H1 (cell line): ENCODE data around the gene FBXL12. TPM values are rescaled to one million over a fixed set of nuclear protein-coding genes. Genes with fewer than 3 reads are reported as not detected.
A peak's percentile ranks its signal among the peaks of the same experiment; 100 is the strongest.

Experiments
- CTCF ChIA-PET: fragments of 300-600 bp; sonication (Branson Sonifier 250); formaldehyde crosslinking; loops from one replicate; lab custom pipeline; 2021; ENCODE audit not compliant: partially characterized antibody; lab: Charles Lee
- POLR2A ChIA-PET: fragments of 300-600 bp; sonication (Branson Sonifier 250); formaldehyde crosslinking; loops from one replicate; lab custom pipeline; 2021; ENCODE audit warnings: inconsistent platforms; ENCODE audit not compliant: partially characterized antibody; lab: Charles Lee
- DNase-seq, 2 experiments: peaks; one replicate each; pipeline versions ENCODE4 v3.0.0 to v3.0.0-alpha.2; 2010 to 2022; ENCODE audit warnings: low spot score in 2 of 2, low read depth in 1 of 2, mixed read lengths in 1 of 2
- FAIRE-seq: peaks from 2 replicates; lab custom pipeline; 2011; peaks lifted over from hg19 to GRCh38; lab: Jason Lieb, UNC
- H2AFZ ChIP-seq: 2 replicates; pipeline ENCODE4 v1.8.1; 2012; ENCODE audit warnings: low read length, inconsistent platforms
- H2AK5ac ChIP-seq: 2 replicates; pipeline ENCODE4 v1.6.1; 2013; ENCODE audit warnings: low read depth, low read length
- H2BK120ac ChIP-seq: replicated peaks from 2 replicates; pipeline ENCODE3; 2013; ENCODE audit warnings: low read depth, low read length, inconsistent platforms
- H2BK12ac ChIP-seq: 2 replicates; pipeline ENCODE4 v1.6.1; 2013; ENCODE audit warnings: low read depth, low read length
- H2BK15ac ChIP-seq: 2 replicates; pipeline ENCODE4 v1.6.1; 2013; ENCODE audit warnings: low read length
- H2BK20ac ChIP-seq: 2 replicates; pipeline ENCODE4 v1.6.1; 2013; ENCODE audit warnings: low read length
- H2BK5ac ChIP-seq: 2 replicates; pipeline ENCODE4 v1.6.1; 2013; ENCODE audit warnings: low read depth, low read length
- H3K14ac ChIP-seq: 2 replicates; pipeline ENCODE4 v1.6.1; 2013; ENCODE audit warnings: inconsistent platforms; ENCODE audit not compliant: insufficient read length
- H3K18ac ChIP-seq: 2 replicates; pipeline ENCODE4 v1.6.1; 2013; ENCODE audit warnings: low read length; ENCODE audit errors: extremely low read depth
- H3K23ac ChIP-seq: 2 replicates; pipeline ENCODE4 v1.6.1; 2013; ENCODE audit warnings: inconsistent platforms; ENCODE audit not compliant: insufficient read length
- H3K23me2 ChIP-seq: 2 replicates; pipeline ENCODE4 v1.6.1; 2013; ENCODE audit warnings: low read depth, low read length
- H3K27ac ChIP-seq: 2 replicates; pipeline ENCODE4 v1.6.1; 2011; ENCODE audit warnings: low read depth, low read length, inconsistent platforms
- H3K27me3 ChIP-seq, 4 experiments: replicated peaks in 1 of 4; 1 replicate in 1 of 4; 2 replicates in 3 of 4; pipeline versions ENCODE4 v1.6.1 to v1.8.1; 2011 to 2013; ENCODE audit warnings: low read length in 3 of 4, mild to moderate bottlenecking in 3 of 4, inconsistent platforms in 2 of 4, mixed read lengths in 2 of 4, moderate library complexity in 1 of 4; ENCODE audit not compliant: control insufficient read depth in 3 of 4, insufficient read depth in 3 of 4; ENCODE audit errors: extremely low read depth in 1 of 4
- H3K36me3 ChIP-seq, 4 experiments: 2 replicates each; pipeline versions ENCODE4 v1.6.1 to v1.8.1; 2011 to 2013; ENCODE audit warnings: mild to moderate bottlenecking in 4 of 4, low read length in 3 of 4, moderate library complexity in 2 of 4, control low read depth in 1 of 4, inconsistent platforms in 1 of 4; ENCODE audit not compliant: insufficient read depth in 4 of 4, control insufficient read depth in 2 of 4
- H3K4ac ChIP-seq: replicated peaks from 2 replicates; pipeline ENCODE3; 2013; ENCODE audit warnings: low read length, low read depth, mixed read lengths, inconsistent platforms; ENCODE audit not compliant: insufficient read length
- H3K4me1 ChIP-seq, 4 experiments: replicated peaks in 1 of 4; 1 replicate in 1 of 4; 2 replicates in 3 of 4; pipeline versions ENCODE4 v1.6.1 to v1.8.1; 2011 to 2013; ENCODE audit warnings: low read length in 3 of 4, inconsistent platforms in 2 of 4, mixed read lengths in 1 of 4; ENCODE audit not compliant: insufficient read depth in 4 of 4, control insufficient read depth in 3 of 4
- H3K4me2 ChIP-seq, 2 experiments: 2 replicates each; pipeline versions ENCODE4 v1.6.1 to v1.8.1; 2011 to 2013; ENCODE audit warnings: low read depth in 2 of 2, low read length in 2 of 2, control low read depth in 1 of 2, inconsistent platforms in 1 of 2, mild to moderate bottlenecking in 1 of 2; ENCODE audit not compliant: insufficient read depth in 1 of 2
- H3K4me3 ChIP-seq, 4 experiments: fragments of 200-600, 300-600 bp in 1 of 4; sonication (generic), shearing (Covaris generic), sonication (Bioruptor Twin) in 1 of 4; 2 replicates each; pipeline versions ENCODE4 v1.5.1 to v1.8.1; 2011 to 2016; ENCODE audit warnings: low read length in 4 of 4, low read depth in 3 of 4, control low read depth in 2 of 4, inconsistent platforms in 2 of 4, mild to moderate bottlenecking in 2 of 4, mixed read lengths in 1 of 4, moderate library complexity in 1 of 4; ENCODE audit not compliant: insufficient read depth in 2 of 4; ENCODE audit errors: extremely low read depth in 1 of 4
- H3K56ac ChIP-seq: replicated peaks from 2 replicates; pipeline ENCODE3; 2013; ENCODE audit warnings: low read depth, mild to moderate bottlenecking, mixed read lengths, low read length, inconsistent platforms; ENCODE audit not compliant: insufficient read length
- H3K79me1 ChIP-seq: 2 replicates; pipeline ENCODE4 v1.6.1; 2013; ENCODE audit warnings: low read depth, low read length, control low read depth
- H3K79me2 ChIP-seq, 2 experiments: 2 replicates each; pipeline versions ENCODE4 v1.6.1 to v1.8.1; 2012 to 2013; ENCODE audit warnings: low read length in 2 of 2, mild to moderate bottlenecking in 2 of 2, inconsistent platforms in 1 of 2; ENCODE audit not compliant: insufficient read depth in 2 of 2, control insufficient read depth in 1 of 2
- H3K9ac ChIP-seq, 4 experiments: replicated peaks in 1 of 4; 1 replicate in 1 of 4; 2 replicates in 3 of 4; pipeline versions ENCODE4 v1.6.1 to v1.8.1; 2011 to 2013; ENCODE audit warnings: low read depth in 3 of 4, low read length in 3 of 4, control low read depth in 2 of 4, mild to moderate bottlenecking in 2 of 4, moderate library complexity in 2 of 4, inconsistent platforms in 1 of 4; ENCODE audit errors: extremely low read depth in 1 of 4
- H3K9me3 ChIP-seq, 2 experiments: 2 replicates each; pipeline versions ENCODE4 v1.6.1 to v1.8.1; 2012 to 2013; ENCODE audit warnings: mild to moderate bottlenecking in 2 of 2, moderate library complexity in 2 of 2, control low read depth in 1 of 2, inconsistent platforms in 1 of 2, low read depth in 1 of 2, low read length in 1 of 2, mixed read lengths in 1 of 2; ENCODE audit not compliant: insufficient read depth in 2 of 2
- H4K20me1 ChIP-seq, 2 experiments: replicated peaks in 1 of 2; 2 replicates each; pipeline versions ENCODE3 to v1.8.1; 2011 to 2013; ENCODE audit warnings: inconsistent platforms in 2 of 2, low read length in 2 of 2, mild to moderate bottlenecking in 1 of 2; ENCODE audit not compliant: insufficient read depth in 2 of 2, control insufficient read depth in 1 of 2
- H4K5ac ChIP-seq: 2 replicates; pipeline ENCODE4 v1.6.1; 2013; ENCODE audit warnings: low read length, low read depth, mixed read lengths, inconsistent platforms; ENCODE audit not compliant: insufficient read length
- H4K8ac ChIP-seq: 2 replicates; pipeline ENCODE4 v1.8.0; 2013; ENCODE audit warnings: mild to moderate bottlenecking, moderate library complexity, low read length, inconsistent platforms; ENCODE audit not compliant: insufficient read depth; ENCODE audit errors: extremely low read depth
- H4K91ac ChIP-seq: replicated peaks from 2 replicates; pipeline ENCODE3; 2013; ENCODE audit warnings: low read length, mixed read lengths, inconsistent platforms; ENCODE audit not compliant: insufficient read length
- BRCA1 ChIP-seq: IDR thresholded peaks from 2 replicates; pipeline ENCODE4 v1.6.1; 2012; ENCODE audit warnings: low read depth, low read length, improper control_type of control experiment
- CBX5 ChIP-seq: fragments of 300-800, 300-1000 bp; sonication (generic); IDR thresholded peaks from 2 replicates; pipeline ENCODE4 v1.7.1; 2016; ENCODE audit warnings: antibody characterized with exemption, low read length, low read depth
- CREB1 ChIP-seq: IDR thresholded peaks from 2 replicates; pipeline ENCODE4 v1.6.1; 2012; ENCODE audit warnings: inconsistent platforms
- EP300 ChIP-seq, 2 experiments: IDR thresholded peaks; 1 replicate in 1 of 2; 2 replicates in 1 of 2; pipeline ENCODE4 v1.6.1; 2011 to 2012; ENCODE audit warnings: low read depth in 2 of 2, low read length in 2 of 2, mild to moderate bottlenecking in 2 of 2, borderline replicate concordance in 1 of 2, inconsistent platforms in 1 of 2, moderate library complexity in 1 of 2
- HDAC6 ChIP-seq: IDR thresholded peaks from one replicate; pipeline ENCODE4 v1.7.1; 2012; ENCODE audit warnings: low read depth, mild to moderate bottlenecking, inconsistent platforms, low read length, moderate library complexity
- JUN ChIP-seq: IDR thresholded peaks from 2 replicates; pipeline ENCODE4 v1.6.1; 2011; ENCODE audit warnings: low read depth, mild to moderate bottlenecking, improper control_type of control experiment, low read length
- KDM4A ChIP-seq: IDR thresholded peaks from one replicate; pipeline ENCODE4 v1.7.1; 2012; ENCODE audit warnings: low read depth, mild to moderate bottlenecking, moderate library complexity, low read length, inconsistent platforms; ENCODE audit not compliant: severe bottlenecking
- NANOG ChIP-seq: IDR thresholded peaks from 2 replicates; pipeline ENCODE4 v1.6.1; 2011; ENCODE audit warnings: low read length, low read depth, mild to moderate bottlenecking, inconsistent platforms; ENCODE audit not compliant: insufficient read depth, poor library complexity, severe bottlenecking
- NRF1 ChIP-seq: IDR thresholded peaks from 2 replicates; pipeline ENCODE4 v1.6.1; 2011; ENCODE audit warnings: mild to moderate bottlenecking, low read depth, low read length, improper control_type of control experiment
- SIX5 ChIP-seq: IDR thresholded peaks from 2 replicates; pipeline ENCODE4 v1.6.1; 2011; ENCODE audit warnings: mild to moderate bottlenecking, low read depth, low read length
- USF2 ChIP-seq: IDR thresholded peaks from 2 replicates; pipeline ENCODE4 v1.6.1; 2011; ENCODE audit warnings: low read length, improper control_type of control experiment
- WGBS, 2 experiments: shearing (Covaris generic) in 1 of 2; methylation state at CpG; one replicate each; pipeline versions ENCODE4 v1.1.6 to v1.1.7; 2013 to 2015; ENCODE audit warnings: low lambda C conversion rate in 2 of 2, mixed read lengths in 2 of 2, inconsistent platforms in 1 of 2, low coverage in 1 of 2, missing lambda C conversion rate in 1 of 2; ENCODE audit not compliant: insufficient replicate concordance in 2 of 2, insufficient coverage in 1 of 2, insufficient read length in 1 of 2; ENCODE audit errors: extremely low coverage in 1 of 2, missing lambda C conversion rate in 1 of 2; 5-methylcytosine and 5-hydroxymethylcytosine counted together
- polyA plus RNA-seq, 7 experiments: library from polyadenylated mRNA; depleted of rRNA in 3 of 7; stranded (reverse) in 5 of 7; unstranded in 2 of 7; fragments of >200 nt in 5 of 7; fragments of 200-250 nt in 2 of 7; gene quantifications; 1 replicate in 5 of 7; 2 replicates in 1 of 7; 4 replicates in 1 of 7; pipeline versions ENCODE4 v1.2.1 to v1.2.3, GENCODE V29; 2011 to 2013; ENCODE audit warnings: missing spikeins in 2 of 7, mixed read lengths in 2 of 7
- total RNA-seq: library from RNA; stranded (reverse); fragmentation: NEBNext Ultra II Directional; extraction: Animal tissue kit (Norgen Biotek cat#: 25700); gene quantifications from 2 replicates; pipeline ENCODE4 v1.2.1, GENCODE V29; 2021
- TF ChIP-seq, protein P1 (sequence below): IDR thresholded peaks from 2 replicates; pipeline ENCODE4 v1.6.1; 2011; ENCODE audit warnings: low read depth, mild to moderate bottlenecking, low read length; ENCODE audit not compliant: insufficient read depth

The FBXL12 gene
- total and polyA plus RNA-seq, 2 of the 8 experiments (the other 6 are each of a cell fraction or from before 2014, with no cell fraction given): 24.6 to 62.3 TPM

DNA sequence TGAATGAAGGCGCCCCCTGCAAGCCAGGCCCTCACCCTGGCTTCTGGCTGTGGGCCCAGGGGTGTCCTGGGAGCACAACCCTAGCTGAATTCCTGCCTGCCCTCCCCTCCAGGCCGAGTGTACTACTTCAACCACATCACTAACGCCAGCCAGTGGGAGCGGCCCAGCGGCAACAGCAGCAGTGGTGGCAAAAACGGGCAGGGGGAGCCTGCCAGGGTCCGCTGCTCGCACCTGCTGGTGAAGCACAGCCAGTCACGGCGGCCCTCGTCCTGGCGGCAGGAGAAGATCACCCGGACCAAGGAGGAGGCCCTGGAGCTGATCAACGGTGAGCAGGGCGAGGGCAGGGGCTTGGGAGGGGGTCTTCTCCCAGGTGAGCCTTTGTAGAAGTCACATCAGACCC is 19.4 kb upstream of the FBXL12 start:
- FAIRE-seq (no peak), DNase-seq (no peak)
- CTCF ChIA-PET: interaction anchor here (0.9 to 1.1 kb wide), 3 partner anchors 9 to 34 kb away, joined by 3 read pairs; no protein-coding TSS in a partner anchor
- H3K4ac ChIP-seq: no peak overlapping the region
- no peak overlapping the region for H3K4me2 ChIP-seq
- no peak overlapping the region for H4K91ac ChIP-seq
- no peak overlapping the region for H2BK5ac ChIP-seq
- no peak overlapping the region for H3K27ac ChIP-seq
- WGBS, 2 experiments: 94% methylated on average over 15 of the region's 15 CpGs; no CpG with 5 or more reads in 1 of the 2 experiments
- H4K5ac ChIP-seq: no peak overlapping the region
- peaks cover 0 to 4% (median 1%) of the 10 kb centered on the region in 4 experiments; a peak in 3 of 7 replicates for H3K4me1 ChIP-seq
- peaks cover 5 to 15% of the 10 kb centered on the region in 2 experiments for H3K79me2 ChIP-seq
- no peak overlapping the region for H3K56ac ChIP-seq
- POLR2A ChIA-PET: interaction anchor here (0.9 to 1.6 kb wide), 2 partner anchors 8 kb away, joined by 3 to 6 read pairs; no protein-coding TSS in a partner anchor
- H2AFZ ChIP-seq: no peak overlapping the region
- peaks cover 14% of the 10 kb centered on the region for H3K79me1 ChIP-seq
- H2BK20ac ChIP-seq: no peak overlapping the region
- no peaks in the 10 kb centered on the region for H3K27me3 ChIP-seq
- H3K18ac ChIP-seq: no peak overlapping the region
- no peak overlapping the region for H2BK15ac ChIP-seq
- peak overlapping the region; percentile 43; the same call in 1 of the 2 replicates for H4K8ac ChIP-seq
- H3K4me3 ChIP-seq: no peak overlapping the region
- peaks cover 4 to 24% of the 10 kb centered on the region in 2 experiments for H4K20me1 ChIP-seq
- no peak overlapping the region for H3K9ac ChIP-seq
- H3K23ac ChIP-seq: no peak overlapping the region
- peaks cover 6% of the 10 kb centered on the region; the same call in 1 of the 2 replicates for H3K23me2 ChIP-seq
- no peaks in the 10 kb centered on the region for H3K9me3 ChIP-seq
- H3K36me3 ChIP-seq: peaks cover 4 to 31% (median 10%) of the 10 kb centered on the region in 4 experiments; a peak in 6 of 8 replicates
- no peak overlapping the region for H2BK120ac ChIP-seq
- H3K14ac ChIP-seq: no peak overlapping the region
- no peak overlapping the region for H2AK5ac ChIP-seq
- H2BK12ac ChIP-seq: no peak overlapping the region
- no peak for TF ChIP-seq KDM4A
- no peak for TF ChIP-seq USF2
- no peak for TF ChIP-seq NRF1
- TF ChIP-seq CREB1: no peak
- no peak for TF ChIP-seq HDAC6
- TF ChIP-seq, protein P1, sequence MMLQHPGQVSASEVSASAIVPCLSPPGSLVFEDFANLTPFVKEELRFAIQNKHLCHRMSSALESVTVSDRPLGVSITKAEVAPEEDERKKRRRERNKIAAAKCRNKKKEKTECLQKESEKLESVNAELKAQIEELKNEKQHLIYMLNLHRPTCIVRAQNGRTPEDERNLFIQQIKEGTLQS: no peak
- no peak for TF ChIP-seq NANOG
- TF ChIP-seq SIX5: no peak
- TF ChIP-seq CBX5: no peak
- TF ChIP-seq EP300 (IDR thresholded peaks at IDR 0.05; ENCODE audit: borderline replicate concordance in 1 of 2, low read depth in 2 of 2, low read length in 2 of 2): no peak
- no peak for TF ChIP-seq JUN
- no peak for TF ChIP-seq BRCA1
